ENCODE results near the gene PLS3.
"Not testable (repeated sequence)": the region's sequence is repeated elsewhere in the genome, so short reads cannot be mapped to it uniquely, and the experiment has no call there.

The PLS3 gene

DNA sequence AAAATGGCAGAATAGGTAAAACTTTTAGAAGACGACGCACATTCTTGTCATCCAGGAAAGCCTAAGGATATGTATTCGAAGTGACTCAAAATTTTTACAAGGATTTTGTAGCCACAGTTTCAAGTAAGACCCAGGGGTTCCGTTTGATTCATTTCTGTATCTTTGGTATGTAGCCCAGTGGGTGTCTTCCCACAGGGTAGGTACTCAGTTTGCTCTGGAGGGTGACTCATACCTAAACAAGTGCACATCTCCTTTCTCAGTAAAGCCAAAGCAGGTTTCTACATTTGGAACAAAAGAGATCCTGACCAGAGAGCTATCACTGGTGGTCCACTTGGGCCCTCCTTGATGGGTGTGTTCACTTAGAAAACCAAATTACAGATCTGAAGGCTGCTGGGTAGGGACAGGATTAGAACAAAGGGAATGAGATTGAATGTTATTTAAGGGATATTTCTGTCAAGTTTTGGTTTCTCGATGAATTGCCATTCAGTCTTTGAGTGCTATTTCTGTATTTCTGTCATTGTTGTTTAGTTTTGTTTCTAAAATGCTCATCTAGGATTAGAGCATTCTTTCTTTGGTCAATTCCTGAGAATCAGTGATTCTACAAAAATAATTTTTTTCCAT lies 56.1 kb downstream of the PLS3 start:
- DNase-seq, result no peak

GRCh38 chrX:115622534-115622933 lies 61.6 kb downstream of the PLS3 start:
- DNase-seq, result no peak

DNA sequence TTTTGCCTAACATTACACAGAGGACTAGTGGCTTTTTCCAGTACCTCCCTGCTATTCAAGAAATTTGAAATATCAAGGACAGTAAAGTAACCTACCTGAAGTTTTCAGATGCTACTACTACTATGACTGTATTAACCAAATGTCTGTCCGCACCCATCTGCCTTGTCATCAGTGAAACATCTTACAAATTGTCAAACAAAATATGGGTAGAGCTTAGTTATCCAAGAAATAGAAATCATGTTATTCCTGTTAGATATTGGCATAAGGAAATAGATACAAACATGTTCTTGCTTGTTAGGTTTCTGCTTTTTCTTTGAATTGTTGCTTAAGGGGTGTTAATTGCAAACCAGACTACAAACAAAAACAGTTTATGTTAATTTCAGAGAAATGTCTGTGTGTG lies 63.9 kb downstream of the PLS3 start:
- no peak for DNase-seq

DNA sequence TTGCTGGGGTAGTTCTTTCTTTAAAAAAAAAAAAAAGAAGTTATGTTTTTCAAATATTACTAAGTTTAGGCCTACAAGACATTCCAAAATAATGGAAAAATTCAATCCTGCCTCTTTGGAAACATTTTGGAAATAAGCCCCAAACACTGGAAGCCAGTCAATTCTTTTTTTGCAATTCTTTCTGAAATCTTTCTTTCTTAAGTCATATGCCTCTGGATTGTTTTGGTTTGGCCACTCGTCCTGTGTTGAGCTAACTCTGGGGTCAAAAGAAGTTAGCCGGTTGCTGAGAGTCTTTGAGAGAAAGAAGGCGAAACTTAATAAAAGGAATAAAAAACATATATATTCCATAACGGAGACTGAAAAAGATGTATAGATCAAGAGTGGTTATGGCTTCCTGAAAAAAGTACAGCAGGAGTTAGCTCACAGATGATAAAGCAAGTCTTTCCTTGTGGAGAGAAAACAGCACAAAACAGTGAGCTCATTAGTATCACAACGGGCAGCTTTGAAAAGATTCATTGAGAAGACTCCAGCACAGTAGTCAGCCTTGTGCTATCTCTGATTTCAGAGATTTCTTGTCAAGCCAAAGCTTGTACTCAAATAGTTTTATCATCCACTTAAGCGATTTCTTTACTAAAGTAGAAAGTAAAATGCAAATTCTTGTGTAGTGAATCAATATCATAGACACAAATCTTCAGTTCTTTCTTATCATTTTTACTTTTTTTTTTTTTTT lies 64.8 kb downstream of the PLS3 start:
- no peak for DNase-seq

DNA sequence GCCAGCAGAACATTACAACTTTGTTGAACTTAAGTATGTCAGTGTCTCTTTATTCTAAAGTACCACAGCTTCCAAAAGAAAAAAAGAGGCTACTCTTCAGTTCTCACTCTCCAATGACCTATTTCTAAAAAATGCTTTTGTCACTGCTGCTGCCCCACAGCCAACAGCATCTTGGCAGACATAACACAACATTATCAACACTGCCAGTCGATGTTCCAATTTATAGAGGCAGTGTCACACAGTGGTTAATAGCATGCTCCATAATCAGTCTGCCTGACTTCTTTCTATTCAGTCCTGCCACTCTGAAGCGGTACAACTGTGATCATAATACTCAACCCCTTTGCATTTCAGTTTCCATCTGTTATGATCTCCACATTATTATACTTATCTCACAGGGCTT lies 69.2 kb downstream of the PLS3 start:
- no peak for DNase-seq

DNA sequence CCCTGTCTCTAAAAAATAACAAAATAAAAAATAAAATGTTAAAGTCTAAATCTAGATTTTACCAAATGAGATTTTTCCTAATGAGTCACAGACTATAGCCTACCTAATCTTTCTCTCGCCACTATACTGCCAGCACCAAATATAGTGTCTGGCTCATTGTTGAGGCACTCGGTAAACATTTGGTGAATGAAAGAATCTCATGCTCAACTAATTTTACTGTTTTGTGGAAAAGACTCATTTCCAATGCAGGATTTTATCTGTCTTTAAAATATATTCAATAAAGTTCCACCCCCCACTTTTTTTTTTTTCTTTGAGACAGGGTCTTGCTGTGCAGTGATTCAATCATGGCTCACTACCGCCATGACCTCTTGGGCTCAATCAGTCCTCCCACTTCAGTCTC lies 71.5 kb downstream of the PLS3 start:
- DNase-seq, result no peak

DNA sequence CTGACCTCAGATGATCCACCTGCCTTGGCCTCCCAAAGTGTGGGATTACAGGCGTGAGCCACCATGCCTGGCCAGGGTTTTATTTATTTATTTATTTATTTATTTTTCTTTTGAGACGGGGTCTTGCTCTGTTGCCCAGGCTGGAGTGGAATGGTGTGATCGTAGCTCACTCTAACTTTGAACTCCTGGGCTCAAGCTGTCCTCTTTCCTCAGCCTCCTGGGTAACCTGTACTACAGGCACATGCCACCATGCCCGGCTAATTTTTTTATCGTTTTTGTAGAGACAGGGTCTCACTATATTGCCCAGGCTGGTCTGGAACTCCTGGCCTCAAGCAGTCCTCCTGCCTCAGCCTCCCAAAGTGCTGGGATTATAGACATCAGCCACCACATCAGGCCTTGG lies 72.4 kb downstream of the PLS3 start:
- DNase-seq, result not testable (repeated sequence)

- DNase-seq, result no peak
These were observed 78.4 kb downstream of the PLS3 start for GRCh38 chrX:115639334-115639880.

- DNase-seq, result no peak
These were observed 81.3 kb downstream of the PLS3 start for GRCh38 chrX:115642311-115642710.

DNA sequence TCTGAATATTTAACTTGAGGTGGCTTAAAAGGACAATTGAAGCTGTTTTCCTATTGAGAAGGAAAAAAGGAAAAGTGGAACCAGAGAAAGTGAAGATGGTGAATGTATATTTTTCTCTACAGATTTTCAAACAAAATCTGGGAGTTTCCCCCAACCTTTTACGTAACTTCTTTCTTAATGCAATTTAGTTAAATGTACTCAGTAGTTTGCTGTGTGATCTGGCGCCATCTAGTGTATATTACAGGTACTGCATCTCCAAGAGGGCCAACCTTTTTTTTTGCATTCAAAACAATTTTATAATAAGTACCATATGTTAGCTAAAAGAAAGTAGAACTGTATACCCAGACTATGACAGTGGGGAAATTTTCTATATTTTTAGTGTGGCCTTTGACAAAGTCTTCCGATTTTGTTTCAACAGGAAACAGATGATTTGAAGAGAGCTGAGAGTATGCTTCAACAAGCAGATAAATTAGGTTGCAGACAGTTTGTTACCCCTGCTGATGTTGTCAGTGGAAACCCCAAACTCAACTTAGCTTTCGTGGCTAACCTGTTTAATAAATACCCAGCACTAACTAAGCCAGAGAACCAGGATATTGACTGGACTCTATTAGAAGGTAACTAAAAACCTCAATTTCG lies 82.0 kb downstream of the PLS3 start:
- peak; percentile 13 for DNase-seq

- DNase-seq, result not testable (repeated sequence)
These were observed 83.4 kb downstream of the PLS3 start for GRCh38 chrX:115644397-115644796.

- no peak for DNase-seq
These were observed 88.6 kb downstream of the PLS3 start for GRCh38 chrX:115649461-115650063.

DNA sequence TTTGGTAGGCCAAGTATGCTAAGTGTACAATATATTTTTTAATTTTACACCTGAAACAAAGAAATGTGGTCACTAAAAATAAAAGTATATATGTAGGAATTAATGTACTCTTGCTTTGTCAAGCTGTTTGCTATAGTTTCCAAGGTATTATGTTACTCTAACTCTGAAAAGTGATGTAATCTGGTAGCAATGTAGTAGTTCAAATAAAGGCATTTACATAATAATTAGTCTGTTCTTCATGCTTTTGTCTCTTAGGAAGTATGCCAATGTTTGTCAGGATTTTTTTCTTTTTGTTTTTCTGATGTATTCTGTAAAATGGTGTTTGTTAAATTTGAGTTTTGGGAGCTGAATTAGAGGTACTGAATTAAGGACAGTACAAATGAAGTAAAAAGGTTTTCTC lies 89.5 kb downstream of the PLS3 start:
- no peak for DNase-seq

DNA sequence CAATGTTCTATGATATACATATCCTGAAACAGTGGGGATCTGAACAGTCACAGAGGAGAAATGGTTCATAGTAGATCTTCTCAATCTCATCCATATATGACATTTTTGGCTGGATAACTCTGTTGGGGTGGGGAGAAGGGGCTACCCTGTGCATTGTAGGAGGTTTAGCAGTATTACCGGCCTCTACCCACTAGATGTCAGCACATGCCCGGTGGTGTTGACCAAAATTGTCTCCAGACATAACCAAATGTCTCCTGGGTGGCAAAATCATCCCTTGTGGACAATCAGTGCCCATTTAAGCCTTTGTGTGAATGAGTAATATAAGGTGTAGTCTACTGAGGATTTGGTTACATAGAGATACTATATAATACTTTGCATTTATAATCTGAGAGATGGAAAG lies 89.9 kb downstream of the PLS3 start:
- peak; percentile 2 for DNase-seq

GRCh38 chrX:115652221-115652620 lies 91.2 kb downstream of the PLS3 start:
- DNase-seq, result no peak

- no peak for DNase-seq
These were observed 104.1 kb downstream of the PLS3 start for GRCh38 chrX:115665122-115665521.

DNA sequence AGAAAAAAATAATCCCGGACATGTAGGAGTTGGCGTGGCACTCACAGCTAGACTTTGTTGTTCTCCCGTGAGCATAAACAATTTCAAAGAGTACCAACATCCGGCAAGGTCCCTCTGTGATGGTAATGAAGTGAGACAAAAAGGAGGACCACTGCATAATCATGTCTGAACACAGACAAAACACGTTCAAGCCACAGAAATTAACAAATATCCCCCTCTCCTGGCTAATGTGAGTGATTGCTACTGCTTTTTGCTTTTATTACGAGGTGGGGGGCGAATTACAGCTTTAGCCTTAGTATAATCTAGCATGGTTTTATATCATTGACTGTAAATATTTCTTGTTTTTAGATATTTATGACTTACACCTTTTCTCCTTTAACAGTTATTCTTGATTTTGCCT lies 118.5 kb downstream of the PLS3 start:
- no peak for DNase-seq

- DNase-seq, result no peak
These were observed 126.6 kb downstream of the PLS3 start for GRCh38 chrX:115687595-115687994.

DNA sequence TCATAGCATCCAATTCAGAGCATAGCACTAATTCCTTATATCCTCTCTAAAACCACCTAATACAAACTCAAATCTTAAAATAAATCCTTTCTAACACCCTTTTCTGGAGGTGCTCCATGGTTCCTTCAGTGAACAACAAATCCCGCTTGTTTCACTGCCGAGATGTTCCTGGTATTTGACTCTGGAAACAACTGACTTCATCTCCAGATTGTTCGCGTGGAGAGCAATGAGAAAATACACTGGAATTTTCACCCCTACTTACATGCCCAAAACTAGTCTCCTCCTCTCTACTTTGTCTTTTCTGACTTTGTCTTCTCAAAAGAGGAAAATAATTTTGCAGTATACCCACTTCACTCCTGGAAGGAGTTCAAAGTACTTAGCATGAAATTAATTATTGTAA lies 129.0 kb downstream of the PLS3 start:
- no peak for DNase-seq

GRCh38 chrX:115690511-115691216 lies 129.7 kb downstream of the PLS3 start:
- DNase-seq, result no peak

DNA sequence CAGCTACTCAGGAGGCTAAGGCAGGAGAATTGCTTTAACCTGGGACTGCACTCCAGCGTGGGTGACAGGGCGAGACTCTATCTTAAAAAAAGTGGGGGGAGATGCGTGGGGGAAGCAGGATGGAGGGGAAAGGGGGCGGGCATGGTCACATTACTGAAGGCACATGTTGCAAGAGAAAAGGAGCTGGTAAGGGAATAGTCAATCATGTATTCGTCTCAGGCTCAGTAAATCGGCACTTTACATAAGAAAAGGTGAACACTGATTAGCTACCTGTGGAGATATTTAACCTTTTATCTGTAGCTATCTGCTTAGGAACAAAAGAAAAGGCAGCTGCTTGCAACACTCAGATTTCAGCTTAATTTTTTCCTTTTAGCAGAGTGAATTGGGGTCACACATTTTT lies 132.5 kb downstream of the PLS3 start:
- DNase-seq, result no peak

- DNase-seq, result no peak
These were observed 133.1 kb downstream of the PLS3 start for GRCh38 chrX:115694028-115694427.

DNA sequence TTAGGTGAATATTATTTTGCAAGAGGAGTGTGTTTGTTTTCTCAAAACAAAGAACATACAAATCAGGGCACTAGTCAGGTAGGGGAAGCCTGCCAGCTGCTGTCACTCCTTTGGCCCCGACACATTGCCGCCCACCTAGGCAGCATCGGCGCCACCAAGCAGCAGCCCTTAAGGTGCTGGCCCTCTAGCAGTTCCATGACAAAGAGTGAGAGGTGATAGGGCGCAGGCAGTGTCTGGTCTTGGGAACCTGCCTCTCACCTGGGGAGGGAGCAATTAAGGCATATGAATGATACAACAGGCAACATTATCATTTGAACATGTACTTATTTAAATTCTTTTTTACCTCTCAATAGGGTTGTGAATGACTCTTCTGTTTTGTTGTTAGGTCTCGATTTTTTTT lies 135.1 kb downstream of the PLS3 start:
- DNase-seq, result no peak
